Transverse colon (tissue), 3 donors: ENCODE results near the gene TTR.

ENCODE experiments used
- EP300 ChIP-seq: sonication (generic); formaldehyde crosslinking; IDR thresholded peaks from one replicate; pipeline ENCODE4 v1.6.1; 2017; ENCODE audit warnings: antibody characterized with exemption, low read depth
- POLR2A ChIP-seq: fragments of 450-650 bp; IDR thresholded peaks from one replicate; pipeline ENCODE4 v1.6.1; 2016; ENCODE audit warnings: antibody characterized with exemption, mild to moderate bottlenecking, moderate library complexity
- TF ChIP-seq, protein P1 (sequence below), 5 experiments: fragments of 200-600 bp in 3 of 5; fragments of 450-650 bp in 2 of 5; sonication (generic) in 3 of 5; IDR thresholded peaks; 1 replicate in 2 of 5; 2 replicates in 3 of 5; pipeline ENCODE4 v1.5.1; 2016 to 2017; ENCODE audit warnings: antibody characterized with exemption in 5 of 5, inconsistent platforms in 3 of 5, mild to moderate bottlenecking in 2 of 5, moderate library complexity in 1 of 5

- TF ChIP-seq EP300 (no peak), POLR2A (no peak)
- TF ChIP-seq, protein P1, sequence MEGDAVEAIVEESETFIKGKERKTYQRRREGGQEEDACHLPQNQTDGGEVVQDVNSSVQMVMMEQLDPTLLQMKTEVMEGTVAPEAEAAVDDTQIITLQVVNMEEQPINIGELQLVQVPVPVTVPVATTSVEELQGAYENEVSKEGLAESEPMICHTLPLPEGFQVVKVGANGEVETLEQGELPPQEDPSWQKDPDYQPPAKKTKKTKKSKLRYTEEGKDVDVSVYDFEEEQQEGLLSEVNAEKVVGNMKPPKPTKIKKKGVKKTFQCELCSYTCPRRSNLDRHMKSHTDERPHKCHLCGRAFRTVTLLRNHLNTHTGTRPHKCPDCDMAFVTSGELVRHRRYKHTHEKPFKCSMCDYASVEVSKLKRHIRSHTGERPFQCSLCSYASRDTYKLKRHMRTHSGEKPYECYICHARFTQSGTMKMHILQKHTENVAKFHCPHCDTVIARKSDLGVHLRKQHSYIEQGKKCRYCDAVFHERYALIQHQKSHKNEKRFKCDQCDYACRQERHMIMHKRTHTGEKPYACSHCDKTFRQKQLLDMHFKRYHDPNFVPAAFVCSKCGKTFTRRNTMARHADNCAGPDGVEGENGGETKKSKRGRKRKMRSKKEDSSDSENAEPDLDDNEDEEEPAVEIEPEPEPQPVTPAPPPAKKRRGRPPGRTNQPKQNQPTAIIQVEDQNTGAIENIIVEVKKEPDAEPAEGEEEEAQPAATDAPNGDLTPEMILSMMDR (IDR thresholded peaks at IDR 0.05): no peak
Observed at GRCh38 chr18:31626409-31626808, 34.7 kb downstream of the TTR start.
